BLaER1 treated with 17β-estradiol and CSF1 and Interleukin-3, amounts not matched to agents 10 nM and 100 nM (cell line): ENCODE data around the gene RFTN1.

Experiments
- H3K27ac ChIP-seq, 11 experiments: shearing (Covaris generic); formaldehyde crosslinking; 2 replicates each; pipeline ENCODE4 v1.8.1; 2022
- H3K27me3 ChIP-seq, 11 experiments: shearing (Covaris generic); formaldehyde crosslinking; 2 replicates each; pipeline ENCODE4 v1.8.1; 2022
- H3K36me3 ChIP-seq, 11 experiments: shearing (Covaris generic); formaldehyde crosslinking; 2 replicates each; pipeline ENCODE4 v1.8.1; 2022
- H3K4me1 ChIP-seq, 10 experiments: shearing (Covaris generic); formaldehyde crosslinking; 2 replicates each; pipeline ENCODE4 v1.8.1; 2022
- H3K4me2 ChIP-seq, 11 experiments: shearing (Covaris generic); formaldehyde crosslinking; 2 replicates each; pipeline ENCODE4 v1.8.1; 2022
- H3K4me3 ChIP-seq, 10 experiments: shearing (Covaris generic); formaldehyde crosslinking; 2 replicates each; pipeline ENCODE4 v1.8.1; 2022
- H3K9ac ChIP-seq, 11 experiments: shearing (Covaris generic); formaldehyde crosslinking; 2 replicates each; pipeline ENCODE4 v1.8.1; 2022
- H3K9me3 ChIP-seq, 11 experiments: shearing (Covaris generic); formaldehyde crosslinking; replicated peaks in 1 of 11; 2 replicates each; pipeline ENCODE4 v1.8.1; 2022
- H4K20me1 ChIP-seq, 11 experiments: shearing (Covaris generic); formaldehyde crosslinking; 2 replicates each; pipeline ENCODE4 v1.8.1; 2022
- Cebpa-rat ChIP-seq, 11 experiments: shearing (Covaris generic); IDR thresholded peaks; 2 replicates each; pipeline ENCODE4 v1.8.1; 2022

The RFTN1 gene

GRCh38 chr3:16385151-16385550 is 128.3 kb downstream of the RFTN1 start:
- no peak overlapping the region for H3K4me2 ChIP-seq
- H4K20me1 ChIP-seq = peaks cover 0 to 59% (median 4%) of the 10 kb centered on the region in 11 experiments; a peak in 8 of 22 replicates
- no peak overlapping the region for H3K9ac ChIP-seq
- H3K9me3 ChIP-seq = peaks cover 4 to 35% (median 24%) of the 10 kb centered on the region in 11 experiments; a peak in 19 of 22 replicates
- H3K36me3 ChIP-seq = peaks cover 34 to 92% (median 64%) of the 10 kb centered on the region in 11 experiments; a peak in 21 of 22 replicates
- H3K27me3 ChIP-seq = no peaks in the 10 kb centered on the region
- no peak for TF ChIP-seq Cebpa-rat (IDR thresholded peaks at IDR 0.05)
- peaks cover 22 to 41% (median 30%) of the 10 kb centered on the region in 10 experiments for H3K4me1 ChIP-seq
- H3K27ac ChIP-seq = no peak overlapping the region
- H3K4me3 ChIP-seq = no peak overlapping the region

GRCh38 chr3:16383864-16384263 is 129.6 kb downstream of the RFTN1 start:
- Histone ChIP-seq H3K4me1 (peaks cover 27 to 51% (median 40%) of the 10 kb centered on the region in 10 experiments), H3K9me3 (peaks cover 16 to 48% (median 35%) of the 10 kb centered on the region in 11 experiments; a peak in 21 of 22 replicates), H3K27me3 (no peaks in the 10 kb centered on the region), H3K9ac (no peak overlapping the region), H3K4me2 (no peak overlapping the region), H4K20me1 (peaks cover 0 to 54% (median 4%) of the 10 kb centered on the region in 11 experiments; a peak in 7 of 22 replicates), H3K27ac (no peak overlapping the region), H3K4me3 (no peak overlapping the region), H3K36me3 (peaks cover 35 to 92% (median 69%) of the 10 kb centered on the region in 11 experiments; a peak in 21 of 22 replicates)
- no peak for TF ChIP-seq Cebpa-rat (IDR thresholded peaks at IDR 0.05)

GRCh38 chr3:16382845-16383244 is 130.7 kb downstream of the RFTN1 start:
- H3K27ac ChIP-seq = no peak overlapping the region
- H3K9ac ChIP-seq = no peak overlapping the region
- TF ChIP-seq Cebpa-rat (IDR thresholded peaks at IDR 0.05) = no peak
- H3K4me3 ChIP-seq = no peak overlapping the region
- peaks cover 0 to 54% (median 7%) of the 10 kb centered on the region in 11 experiments; a peak in 7 of 22 replicates for H4K20me1 ChIP-seq
- no peaks in the 10 kb centered on the region for H3K27me3 ChIP-seq
- peaks cover 21 to 53% (median 41%) of the 10 kb centered on the region in 11 experiments; a peak in 21 of 22 replicates for H3K9me3 ChIP-seq
- H3K4me1 ChIP-seq = peaks cover 34 to 55% (median 48%) of the 10 kb centered on the region in 10 experiments
- peaks cover 35 to 97% (median 72%) of the 10 kb centered on the region in 11 experiments; a peak in 21 of 22 replicates for H3K36me3 ChIP-seq
- H3K4me2 ChIP-seq = peak overlapping the region in 3 of 11 experiments; percentile 14 to 66 (median 44); a peak in 5 of 22 replicates

- peaks cover 21 to 53% (median 41%) of the 10 kb centered on the region in 11 experiments; a peak in 21 of 22 replicates for H3K9me3 ChIP-seq
- no peak overlapping the region for H3K4me2 ChIP-seq
- peaks cover 0 to 54% (median 8%) of the 10 kb centered on the region in 11 experiments; a peak in 10 of 22 replicates for H4K20me1 ChIP-seq
- H3K9ac ChIP-seq = no peak overlapping the region
- H3K27me3 ChIP-seq = no peaks in the 10 kb centered on the region
- H3K27ac ChIP-seq = no peak overlapping the region
- H3K36me3 ChIP-seq = peaks cover 49 to 96% (median 78%) of the 10 kb centered on the region in 11 experiments; a peak in 21 of 22 replicates
- H3K4me1 ChIP-seq = peaks cover 34 to 55% (median 48%) of the 10 kb centered on the region in 10 experiments
- no peak overlapping the region for H3K4me3 ChIP-seq
- TF ChIP-seq Cebpa-rat (IDR thresholded peaks at IDR 0.05) = no peak
Measured at GRCh38 chr3:16381426-16381825, 132.1 kb downstream of the RFTN1 start.

GRCh38 chr3:16380421-16380820 is 133.1 kb downstream of the RFTN1 start:
- Histone ChIP-seq H3K9me3 (peaks cover 21 to 53% (median 41%) of the 10 kb centered on the region in 11 experiments; a peak in 21 of 22 replicates), H3K4me3 (no peak overlapping the region), H3K27ac (no peak overlapping the region), H3K9ac (no peak overlapping the region), H3K27me3 (no peaks in the 10 kb centered on the region), H3K36me3 (peaks cover 49 to 96% (median 79%) of the 10 kb centered on the region in 11 experiments; a peak in 21 of 22 replicates), H3K4me1 (peaks cover 39 to 62% (median 54%) of the 10 kb centered on the region in 10 experiments), H3K4me2 (peak overlapping the region in 5 of 11 experiments; percentile 5 to 83 (median 23); a peak in 6 of 22 replicates), H4K20me1 (peaks cover 6 to 54% (median 12%) of the 10 kb centered on the region in 11 experiments; a peak in 13 of 22 replicates)
- TF ChIP-seq Cebpa-rat (IDR thresholded peaks at IDR 0.05) = no peak

GRCh38 chr3:16379838-16380237 is 133.7 kb downstream of the RFTN1 start:
- Histone ChIP-seq H3K4me1 (peaks cover 45 to 67% (median 60%) of the 10 kb centered on the region in 10 experiments), H3K4me2 (peak overlapping the region in 4 of 11 experiments; percentile 5 to 83 (median 34); a peak in 6 of 22 replicates), H3K27ac (no peak overlapping the region), H3K9ac (no peak overlapping the region), H3K27me3 (no peaks in the 10 kb centered on the region), H3K9me3 (peaks cover 21 to 53% (median 41%) of the 10 kb centered on the region in 11 experiments; a peak in 21 of 22 replicates), H3K36me3 (peaks cover 47 to 92% (median 74%) of the 10 kb centered on the region in 11 experiments; a peak in 21 of 22 replicates), H3K4me3 (no peak overlapping the region), H4K20me1 (peaks cover 6 to 54% (median 18%) of the 10 kb centered on the region in 11 experiments; a peak in 15 of 22 replicates)
- no peak for TF ChIP-seq Cebpa-rat (IDR thresholded peaks at IDR 0.05)

- H3K4me1 ChIP-seq = peaks cover 54 to 77% (median 69%) of the 10 kb centered on the region in 10 experiments
- peak overlapping the region; percentile 81 to 94 (median 88); a peak in 21 of 22 replicates for H3K4me2 ChIP-seq
- no peak overlapping the region; a peak in 1 of 22 replicates for H3K27ac ChIP-seq
Measured at GRCh38 chr3:16378920-16379319, 134.6 kb downstream of the RFTN1 start.

GRCh38 chr3:16378415-16378814 is 135.1 kb downstream of the RFTN1 start:
- peaks cover 21 to 46% (median 40%) of the 10 kb centered on the region in 11 experiments; a peak in 21 of 22 replicates for H3K9me3 ChIP-seq
- peaks cover 43 to 77% (median 65%) of the 10 kb centered on the region in 11 experiments; a peak in 21 of 22 replicates for H3K36me3 ChIP-seq
- peaks cover 59 to 82% (median 74%) of the 10 kb centered on the region in 10 experiments for H3K4me1 ChIP-seq
- peaks cover 6 to 65% (median 32%) of the 10 kb centered on the region in 11 experiments; a peak in 17 of 22 replicates for H4K20me1 ChIP-seq
- H3K4me3 ChIP-seq = peak overlapping the region in 2 of 10 experiments; percentile 8 to 26; a peak in 3 of 20 replicates
- H3K9ac ChIP-seq = no peak overlapping the region
- no peak for TF ChIP-seq Cebpa-rat (IDR thresholded peaks at IDR 0.05)
- H3K27me3 ChIP-seq = no peaks in the 10 kb centered on the region
- H3K4me2 ChIP-seq = peak overlapping the region; percentile 81 to 94 (median 88)
- peak overlapping the region in 4 of 11 experiments; percentile 52 to 69 (median 52); a peak in 4 of 22 replicates for H3K27ac ChIP-seq

More at GRCh38 chr3:16378920-16379319, 134.6 kb downstream of the RFTN1 start:
- H3K4me3 ChIP-seq = peak overlapping the region in 2 of 10 experiments; percentile 8 to 26; a peak in 3 of 20 replicates
- peaks cover 43 to 82% (median 67%) of the 10 kb centered on the region in 11 experiments; a peak in 21 of 22 replicates for H3K36me3 ChIP-seq
- no peak for TF ChIP-seq Cebpa-rat (IDR thresholded peaks at IDR 0.05)
- peaks cover 21 to 48% (median 40%) of the 10 kb centered on the region in 11 experiments; a peak in 21 of 22 replicates for H3K9me3 ChIP-seq
- no peaks in the 10 kb centered on the region for H3K27me3 ChIP-seq
- H3K9ac ChIP-seq = no peak overlapping the region
- peaks cover 6 to 60% (median 27%) of the 10 kb centered on the region in 11 experiments; a peak in 17 of 22 replicates for H4K20me1 ChIP-seq
